GM20000 (cell line): ENCODE data around the gene DMC1.

Experiments used
- DNase-seq: peaks from one replicate; pipeline ENCODE4 v3.0.0; 2012; ENCODE audit warnings: low spot score
- TF ChIP-seq, protein P1 (sequence below): IDR thresholded peaks from 2 replicates; pipeline ENCODE4 v1.5.1; 2012; ENCODE audit warnings: mild to moderate bottlenecking, control low read depth; ENCODE audit errors: extremely low read depth, missing control alignments

Gene DMC1

DNA sequence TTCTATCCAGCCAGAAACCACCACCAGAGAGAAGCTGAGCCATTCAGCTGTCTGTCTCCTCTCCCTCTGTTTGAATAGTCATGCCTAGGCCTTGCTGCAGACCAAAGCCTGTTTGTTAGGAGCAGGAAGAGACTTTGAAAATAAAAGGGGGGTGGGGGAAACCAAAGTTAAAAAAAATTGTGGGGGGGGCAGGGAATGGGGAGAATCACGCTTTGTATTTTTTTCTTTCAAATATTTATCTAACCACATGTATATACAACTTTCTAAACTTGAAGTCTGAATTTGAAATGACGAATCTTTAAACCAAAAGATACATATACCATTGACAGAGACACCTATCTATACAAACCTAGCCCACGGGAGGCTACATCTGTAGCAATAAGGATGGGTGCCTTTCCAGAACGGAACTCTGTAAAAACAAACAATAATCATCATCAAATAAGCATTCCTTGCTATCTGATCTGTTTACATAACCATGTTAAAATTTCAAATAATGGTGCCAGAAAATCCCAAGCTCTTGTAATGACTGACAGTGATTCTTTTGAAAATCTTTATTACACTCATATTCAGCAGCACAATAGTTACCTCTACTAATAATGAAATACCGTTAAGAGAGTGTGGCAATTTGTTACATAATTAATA lies 78.2 kb downstream of the DMC1 start:
- DNase-seq: no peak
- TF ChIP-seq, protein P1, sequence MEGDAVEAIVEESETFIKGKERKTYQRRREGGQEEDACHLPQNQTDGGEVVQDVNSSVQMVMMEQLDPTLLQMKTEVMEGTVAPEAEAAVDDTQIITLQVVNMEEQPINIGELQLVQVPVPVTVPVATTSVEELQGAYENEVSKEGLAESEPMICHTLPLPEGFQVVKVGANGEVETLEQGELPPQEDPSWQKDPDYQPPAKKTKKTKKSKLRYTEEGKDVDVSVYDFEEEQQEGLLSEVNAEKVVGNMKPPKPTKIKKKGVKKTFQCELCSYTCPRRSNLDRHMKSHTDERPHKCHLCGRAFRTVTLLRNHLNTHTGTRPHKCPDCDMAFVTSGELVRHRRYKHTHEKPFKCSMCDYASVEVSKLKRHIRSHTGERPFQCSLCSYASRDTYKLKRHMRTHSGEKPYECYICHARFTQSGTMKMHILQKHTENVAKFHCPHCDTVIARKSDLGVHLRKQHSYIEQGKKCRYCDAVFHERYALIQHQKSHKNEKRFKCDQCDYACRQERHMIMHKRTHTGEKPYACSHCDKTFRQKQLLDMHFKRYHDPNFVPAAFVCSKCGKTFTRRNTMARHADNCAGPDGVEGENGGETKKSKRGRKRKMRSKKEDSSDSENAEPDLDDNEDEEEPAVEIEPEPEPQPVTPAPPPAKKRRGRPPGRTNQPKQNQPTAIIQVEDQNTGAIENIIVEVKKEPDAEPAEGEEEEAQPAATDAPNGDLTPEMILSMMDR: no peak

DNA sequence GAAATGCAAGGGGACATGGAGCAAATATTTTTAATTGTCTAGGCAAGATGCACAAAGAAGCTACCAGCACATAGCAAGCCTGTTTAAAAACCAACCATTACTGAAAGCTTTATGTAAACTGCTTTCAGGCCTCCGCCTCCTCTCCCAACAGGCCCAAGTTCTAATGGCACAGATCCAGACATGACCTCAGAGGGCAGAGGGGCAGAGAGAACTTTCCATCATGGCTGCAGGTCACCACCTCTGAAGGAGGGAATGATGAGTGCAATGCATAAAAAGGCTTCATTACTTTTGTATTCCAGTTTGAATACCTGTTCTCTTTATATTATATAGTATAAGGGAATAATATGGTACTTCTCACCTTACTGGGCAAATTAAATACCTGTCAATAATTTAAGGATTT lies 79.1 kb downstream of the DMC1 start:
- TF ChIP-seq, protein P1: no peak
- no peak for DNase-seq

DNA sequence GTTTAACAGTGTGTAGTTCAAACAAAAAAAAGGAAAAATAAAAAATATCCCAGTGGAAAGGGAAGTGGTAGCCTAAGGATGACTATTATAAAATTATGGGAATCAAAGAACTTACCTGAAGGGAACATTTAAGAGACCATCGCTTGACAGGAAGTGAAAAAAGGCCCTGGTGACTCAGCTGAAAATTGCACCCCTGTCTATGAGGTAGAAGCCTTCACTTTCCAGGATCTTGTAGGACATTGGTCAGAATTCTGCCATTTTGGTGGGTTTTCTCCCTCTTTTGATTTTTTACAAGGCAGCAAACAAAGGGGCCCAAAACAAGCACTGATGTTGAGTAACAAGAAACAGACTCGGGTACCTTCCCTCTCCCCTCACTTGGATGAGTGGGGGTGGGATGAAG lies 79.5 kb downstream of the DMC1 start:
- TF ChIP-seq, protein P1: no peak
- no peak for DNase-seq

DNA sequence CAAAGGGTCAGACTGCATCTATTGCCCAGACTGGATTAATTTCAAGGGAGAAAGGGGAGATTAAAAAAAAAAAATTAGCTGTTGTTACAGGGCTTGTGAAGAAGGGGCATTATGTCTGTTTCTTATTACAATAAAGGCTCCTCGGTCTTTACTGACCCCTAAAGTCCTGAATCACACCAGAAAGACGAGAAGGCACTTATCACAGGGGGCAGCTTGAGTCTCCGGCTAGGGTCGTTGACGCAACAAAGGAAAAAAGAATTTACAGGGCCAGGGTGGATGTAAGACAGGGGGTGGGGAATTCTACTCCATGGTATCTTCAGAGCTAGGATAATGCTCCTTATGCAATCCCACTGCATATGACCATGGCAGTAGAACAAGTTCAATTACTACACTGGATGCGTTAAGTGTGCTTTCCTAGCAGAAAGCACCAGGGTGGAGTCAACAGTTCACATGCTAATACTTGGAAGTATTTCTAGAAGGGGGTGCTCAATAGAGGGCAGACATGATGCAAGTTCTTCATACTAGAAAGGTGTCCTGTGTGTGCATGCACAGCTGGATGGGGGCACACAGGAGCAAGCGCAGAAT lies 80.3 kb downstream of the DMC1 start:
- no peak for DNase-seq
- TF ChIP-seq, protein P1: no peak

DNA sequence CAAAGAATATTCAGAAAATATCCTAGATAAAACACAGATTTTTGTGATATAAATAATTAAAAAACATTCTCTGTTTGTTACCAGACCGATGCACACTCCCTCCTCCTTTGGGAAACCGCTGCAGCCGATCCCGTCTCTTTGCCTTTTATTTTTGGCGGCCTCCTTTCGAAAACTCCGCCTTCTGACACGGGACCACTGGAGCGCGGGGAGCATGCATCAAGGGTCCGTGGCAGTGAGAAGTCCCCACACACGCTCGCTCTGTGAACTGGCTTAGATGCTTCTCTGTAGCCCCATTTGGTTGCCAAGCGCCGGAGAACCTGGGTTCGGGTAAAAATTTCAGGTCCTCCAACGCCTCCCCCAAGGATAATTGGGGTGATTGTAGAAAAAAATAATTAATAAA lies 80.8 kb downstream of the DMC1 start:
- no peak for DNase-seq
- TF ChIP-seq, protein P1: no peak

DNA sequence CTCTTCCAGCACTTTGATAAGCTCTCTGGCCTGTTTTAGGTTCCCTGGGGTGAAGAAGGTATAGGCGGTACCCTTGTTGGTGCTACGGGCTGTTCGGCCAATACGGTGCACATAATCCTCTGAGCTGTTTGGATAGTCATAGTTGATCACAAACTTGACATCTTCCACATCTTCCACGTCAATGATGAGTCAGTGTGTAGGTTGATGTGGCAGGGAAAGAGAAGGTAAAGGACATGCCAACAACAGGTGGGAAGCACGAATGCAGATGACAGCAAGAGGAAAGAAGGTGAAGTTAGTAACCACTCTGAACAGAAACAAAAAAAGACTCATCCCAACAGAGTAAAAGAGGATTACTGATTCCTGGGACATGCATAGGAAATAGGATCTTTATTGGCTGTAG lies 82.0 kb downstream of the DMC1 start:
- DNase-seq: no peak
- TF ChIP-seq, protein P1: no peak

DNA sequence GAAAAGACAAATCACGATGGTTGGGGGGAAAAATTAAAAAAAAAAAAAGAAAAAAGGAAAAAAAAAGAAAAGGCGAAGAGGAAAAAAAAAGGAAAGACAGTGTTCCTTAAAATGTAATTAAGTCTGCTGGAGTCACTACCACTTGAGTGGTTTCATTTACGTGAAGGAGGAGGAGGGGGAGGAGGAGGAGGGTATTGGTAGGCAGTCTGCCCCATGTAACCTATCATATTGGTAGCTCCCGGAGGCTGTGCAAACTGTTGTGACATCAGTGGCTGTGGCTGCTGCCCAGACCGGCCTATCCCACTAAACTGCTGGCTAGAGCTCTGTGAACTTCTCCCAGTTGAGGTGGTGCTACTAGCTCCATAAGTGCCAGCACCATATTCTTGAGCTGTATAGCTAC lies 84.2 kb downstream of the DMC1 start:
- DNase-seq: no peak
- TF ChIP-seq, protein P1: no peak
